ENCODE data around the gene TRAFD1. TPM values are rescaled to one million over a fixed set of nuclear protein-coding genes. Genes with fewer than 3 reads are reported as not detected.

TRAFD1 gene
- total RNA-seq, 1 donor from 2014 or later, result 27.5 TPM

DNA sequence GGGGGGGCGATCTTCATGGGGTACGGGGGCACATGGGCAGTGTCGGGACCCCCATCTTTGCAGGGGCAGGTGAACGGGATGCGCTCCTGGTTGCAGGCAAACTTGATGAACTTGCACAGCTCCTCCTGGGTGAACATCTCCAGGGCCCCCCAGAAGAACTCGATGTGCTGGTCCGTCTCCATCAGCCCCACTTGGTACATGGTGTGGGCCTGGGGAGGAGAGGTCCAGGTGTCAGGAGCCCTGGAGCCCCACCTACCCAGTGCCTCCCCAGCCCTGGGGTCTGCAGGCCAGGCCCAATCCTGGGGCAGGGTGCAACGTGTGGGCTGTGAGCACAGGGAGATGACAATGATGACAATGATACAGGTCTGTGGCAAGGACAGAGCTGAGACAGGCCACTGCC is 37.7 kb downstream of the TRAFD1 start:
- Mint-ChIP-seq H3K4me1 (ENCODE audit: low read depth) (no peaks in the 10 kb centered on the region), H3K4me3 (ENCODE audit: unreplicated experiment) (no peak overlapping the region), H3K36me3 (ENCODE audit: low read depth) (peaks cover 32% of the 10 kb centered on the region), H3K27me3 (ENCODE audit: low read depth) (no peaks in the 10 kb centered on the region), H3K9me3 (ENCODE audit: low read depth) (no peaks in the 10 kb centered on the region), H3K27ac (ENCODE audit: unreplicated experiment) (no peak overlapping the region)
- TF ChIP-seq, protein P1, sequence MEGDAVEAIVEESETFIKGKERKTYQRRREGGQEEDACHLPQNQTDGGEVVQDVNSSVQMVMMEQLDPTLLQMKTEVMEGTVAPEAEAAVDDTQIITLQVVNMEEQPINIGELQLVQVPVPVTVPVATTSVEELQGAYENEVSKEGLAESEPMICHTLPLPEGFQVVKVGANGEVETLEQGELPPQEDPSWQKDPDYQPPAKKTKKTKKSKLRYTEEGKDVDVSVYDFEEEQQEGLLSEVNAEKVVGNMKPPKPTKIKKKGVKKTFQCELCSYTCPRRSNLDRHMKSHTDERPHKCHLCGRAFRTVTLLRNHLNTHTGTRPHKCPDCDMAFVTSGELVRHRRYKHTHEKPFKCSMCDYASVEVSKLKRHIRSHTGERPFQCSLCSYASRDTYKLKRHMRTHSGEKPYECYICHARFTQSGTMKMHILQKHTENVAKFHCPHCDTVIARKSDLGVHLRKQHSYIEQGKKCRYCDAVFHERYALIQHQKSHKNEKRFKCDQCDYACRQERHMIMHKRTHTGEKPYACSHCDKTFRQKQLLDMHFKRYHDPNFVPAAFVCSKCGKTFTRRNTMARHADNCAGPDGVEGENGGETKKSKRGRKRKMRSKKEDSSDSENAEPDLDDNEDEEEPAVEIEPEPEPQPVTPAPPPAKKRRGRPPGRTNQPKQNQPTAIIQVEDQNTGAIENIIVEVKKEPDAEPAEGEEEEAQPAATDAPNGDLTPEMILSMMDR (IDR thresholded peaks at IDR 0.05), result no peak
- peak; percentile 84 for DNase-seq (ENCODE audit: low spot score)

DNA sequence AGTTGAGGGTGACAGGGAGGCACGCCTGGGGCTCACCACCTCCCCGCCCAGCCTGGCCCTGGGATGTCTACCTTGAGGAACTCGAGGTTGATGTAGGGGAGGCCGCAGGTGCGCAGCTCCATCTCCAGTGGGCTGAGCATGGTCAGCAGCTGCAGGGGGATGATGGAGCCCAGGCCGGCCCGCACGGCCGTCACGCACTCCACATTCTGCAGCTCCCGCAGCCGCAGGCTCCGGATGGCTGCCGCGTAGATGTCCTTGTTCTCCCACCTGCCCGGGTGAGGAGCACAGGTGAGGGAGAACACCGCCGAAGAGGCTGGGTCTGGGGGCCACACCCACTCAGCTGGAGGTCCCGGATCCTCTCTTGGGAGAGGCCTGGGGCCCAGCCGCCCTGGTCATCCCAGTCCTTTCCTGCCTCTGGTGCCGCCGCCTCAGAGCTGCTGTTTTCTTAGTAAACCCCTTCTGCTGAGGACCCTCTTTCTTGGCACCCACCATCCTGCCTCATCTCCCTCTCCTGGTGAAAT is 38.2 kb downstream of the TRAFD1 start:
- Mint-ChIP-seq H3K27ac (ENCODE audit: unreplicated experiment) (no peak overlapping the region), H3K4me1 (ENCODE audit: low read depth) (no peaks in the 10 kb centered on the region), H3K9me3 (ENCODE audit: low read depth) (no peaks in the 10 kb centered on the region), H3K27me3 (ENCODE audit: low read depth) (no peaks in the 10 kb centered on the region), H3K4me3 (ENCODE audit: unreplicated experiment) (no peak overlapping the region), H3K36me3 (ENCODE audit: low read depth) (peaks cover 27% of the 10 kb centered on the region)
- TF ChIP-seq, protein P1 (IDR thresholded peaks at IDR 0.05), result no peak
- DNase-seq (ENCODE audit: low spot score), result peak; percentile 87

DNA sequence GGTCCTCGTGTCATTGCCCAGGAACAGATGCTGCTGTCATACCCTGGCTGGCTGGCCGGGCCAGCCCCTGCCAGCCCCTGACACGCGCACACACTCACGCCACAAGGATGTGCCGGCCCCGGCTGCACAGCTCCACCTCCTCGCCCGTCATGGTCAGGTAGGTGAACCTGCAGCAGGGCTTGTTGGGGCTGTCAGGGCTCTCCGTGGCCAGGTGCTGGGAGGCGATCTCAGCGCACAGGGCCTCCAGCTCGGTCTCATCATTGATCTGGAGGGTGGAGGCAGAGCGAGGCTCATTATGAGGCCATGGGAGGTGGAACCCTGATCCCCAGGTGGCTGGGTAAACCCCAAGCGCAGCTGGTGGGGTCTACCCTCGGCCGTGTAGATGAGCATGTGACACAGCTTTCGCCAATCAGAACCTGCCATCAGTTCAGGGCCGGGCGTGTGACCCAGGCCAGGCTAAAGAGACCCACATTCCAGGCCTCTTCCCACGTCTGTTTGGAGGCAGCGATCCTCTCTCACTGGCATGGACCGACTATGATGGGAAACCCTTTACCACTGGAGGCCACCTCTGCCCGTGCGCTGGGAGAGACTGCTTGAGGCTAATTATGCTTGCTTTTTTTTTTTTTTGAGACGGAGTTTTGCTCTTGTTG is 38.8 kb downstream of the TRAFD1 start:
- H3K4me1 Mint-ChIP-seq (ENCODE audit: low read depth), result no peaks in the 10 kb centered on the region
- H3K4me3 Mint-ChIP-seq (ENCODE audit: unreplicated experiment), result no peak overlapping the region
- peak; percentile 84 for DNase-seq (ENCODE audit: low spot score)
- TF ChIP-seq, protein P1 (IDR thresholded peaks at IDR 0.05), result no peak
- no peak overlapping the region for H3K27ac Mint-ChIP-seq (ENCODE audit: unreplicated experiment)
- no peaks in the 10 kb centered on the region for H3K9me3 Mint-ChIP-seq (ENCODE audit: low read depth)
- H3K27me3 Mint-ChIP-seq (ENCODE audit: low read depth), result no peaks in the 10 kb centered on the region
- peaks cover 22% of the 10 kb centered on the region for H3K36me3 Mint-ChIP-seq (ENCODE audit: low read depth)

DNA sequence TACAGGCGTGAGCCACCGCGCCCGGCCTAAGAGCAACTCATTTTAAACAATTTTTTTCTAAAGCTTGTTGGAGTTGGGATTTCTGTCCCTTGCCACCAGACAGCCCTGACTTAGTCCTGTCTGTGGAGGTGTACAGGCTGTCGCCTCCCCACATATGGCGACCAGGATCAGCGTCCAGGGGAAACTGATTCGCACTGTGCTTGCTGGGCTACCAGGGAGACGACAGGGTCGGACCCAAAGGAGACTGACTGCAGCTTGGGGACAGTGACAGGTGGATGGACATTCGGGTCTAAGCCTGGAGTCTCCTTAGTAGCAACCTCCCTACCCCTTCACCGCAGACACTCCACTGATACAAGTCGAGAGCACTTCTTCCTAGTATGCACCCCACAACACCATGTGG is 40.3 kb downstream of the TRAFD1 start:
- H3K4me1 Mint-ChIP-seq (ENCODE audit: low read depth), result peaks cover 5% of the 10 kb centered on the region
- no peaks in the 10 kb centered on the region for H3K9me3 Mint-ChIP-seq (ENCODE audit: low read depth)
- peak; percentile 50 for DNase-seq (ENCODE audit: low spot score)
- no peak overlapping the region for H3K27ac Mint-ChIP-seq (ENCODE audit: unreplicated experiment)
- TF ChIP-seq, protein P1 (IDR thresholded peaks at IDR 0.05), result no peak
- H3K4me3 Mint-ChIP-seq (ENCODE audit: unreplicated experiment), result no peak overlapping the region
- H3K27me3 Mint-ChIP-seq (ENCODE audit: low read depth), result no peaks in the 10 kb centered on the region
- peaks cover 18% of the 10 kb centered on the region for H3K36me3 Mint-ChIP-seq (ENCODE audit: low read depth)

DNA sequence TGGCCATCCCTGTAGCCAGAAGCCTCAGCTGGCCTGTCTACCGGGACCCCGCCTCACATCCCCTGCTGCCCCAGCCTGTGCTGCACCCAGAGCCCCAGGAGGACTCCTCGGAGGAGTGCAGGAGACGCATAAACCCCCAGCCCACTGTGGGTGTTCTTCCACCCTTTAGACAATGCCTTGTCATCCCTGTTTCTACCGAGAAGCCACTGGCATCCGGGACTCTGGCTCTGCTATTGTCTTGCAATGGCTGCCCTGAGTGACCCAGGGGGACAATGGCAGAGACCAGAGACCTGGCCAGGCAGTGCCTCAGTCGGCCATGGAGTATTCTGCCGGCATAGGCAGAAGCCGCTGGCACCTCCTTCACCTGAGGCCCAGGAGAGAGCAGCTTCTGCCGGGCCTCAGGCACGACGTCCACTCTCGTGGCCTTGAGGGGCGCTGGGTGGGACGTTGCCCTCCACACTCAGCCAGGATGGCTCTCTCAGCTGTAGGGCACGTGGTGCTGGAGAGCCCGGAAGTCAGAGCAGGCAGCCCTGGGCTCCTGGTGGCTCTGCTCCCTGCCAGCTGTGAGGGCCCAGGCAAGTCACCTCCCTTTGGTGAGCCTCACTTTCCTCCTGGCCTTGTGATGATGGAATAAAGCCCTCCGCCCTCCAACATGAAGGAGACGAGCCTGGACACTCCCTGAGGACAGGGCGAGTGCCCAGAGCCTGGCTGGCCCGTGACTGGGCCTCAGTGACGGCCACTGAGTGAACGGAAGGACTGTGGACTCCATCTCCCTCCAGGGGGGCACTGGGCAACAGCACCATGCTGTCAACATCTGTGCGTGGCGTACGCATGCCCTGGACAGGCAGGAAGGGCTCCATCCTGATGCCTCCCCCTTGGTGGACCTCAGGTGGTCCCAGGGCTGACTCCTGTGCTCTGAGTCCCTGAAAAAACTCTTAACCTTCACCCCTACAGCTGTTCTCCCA is 41.0 kb downstream of the TRAFD1 start:
- H3K27me3 Mint-ChIP-seq (ENCODE audit: low read depth), result no peaks in the 10 kb centered on the region
- H3K27ac Mint-ChIP-seq (ENCODE audit: unreplicated experiment), result no peak overlapping the region
- TF ChIP-seq, protein P1 (IDR thresholded peaks at IDR 0.05), result no peak
- peaks cover 5% of the 10 kb centered on the region for H3K4me1 Mint-ChIP-seq (ENCODE audit: low read depth)
- peak; percentile 84 for DNase-seq (ENCODE audit: low spot score)
- no peak overlapping the region for H3K4me3 Mint-ChIP-seq (ENCODE audit: unreplicated experiment)
- H3K36me3 Mint-ChIP-seq (ENCODE audit: low read depth), result peaks cover 14% of the 10 kb centered on the region
- H3K9me3 Mint-ChIP-seq (ENCODE audit: low read depth), result no peaks in the 10 kb centered on the region
